Endodermal cell (in vitro differentiated cells): Measurements from ENCODE around the gene PAXX. TPM values are rescaled to one million over a fixed set of nuclear protein-coding genes. Genes with fewer than 3 reads are reported as not detected.

Source experiments
- DNase-seq: peaks from one replicate; pipeline ENCODE4 v3.0.0-alpha.2; 2017
- H3K27ac ChIP-seq: 2 replicates; pipeline ENCODE4 v1.5.1; 2013; ENCODE audit warnings: mild to moderate bottlenecking, low read depth, low read length, moderate library complexity
- H3K27me3 ChIP-seq: 2 replicates; pipeline ENCODE4 v1.6.1; 2013; ENCODE audit warnings: mild to moderate bottlenecking, low read length, moderate library complexity; ENCODE audit not compliant: insufficient read depth, control insufficient read depth, poor library complexity, severe bottlenecking
- H3K36me3 ChIP-seq: 2 replicates; pipeline ENCODE4 v1.7.0; 2013; ENCODE audit warnings: mild to moderate bottlenecking, low read length, moderate library complexity; ENCODE audit not compliant: control insufficient read depth, insufficient read depth
- H3K4me1 ChIP-seq: one replicate; pipeline ENCODE4 v1.7.0; 2013; ENCODE audit warnings: low read length; ENCODE audit not compliant: control insufficient read depth, insufficient read depth
- H3K4me3 ChIP-seq: 2 replicates; pipeline ENCODE4 v1.5.1; 2013; ENCODE audit warnings: mild to moderate bottlenecking, low read length, moderate library complexity
- H3K9ac ChIP-seq: 2 replicates; pipeline ENCODE4 v1.6.1; 2013; ENCODE audit warnings: mild to moderate bottlenecking, low read length, moderate library complexity; ENCODE audit not compliant: poor library complexity, severe bottlenecking; ENCODE audit errors: extremely low read depth
- H3K9me3 ChIP-seq: 2 replicates; pipeline ENCODE4 v1.6.1; 2013; ENCODE audit warnings: mild to moderate bottlenecking, low read length, moderate library complexity; ENCODE audit not compliant: control insufficient read depth
- H3K27ac Mint-ChIP-seq: 2 replicates; pipeline ENCODE4 v1.8.0; 2020; ENCODE audit warnings: mixed read lengths
- H3K27me3 Mint-ChIP-seq: 2 replicates; pipeline ENCODE4 v1.8.0; 2021; ENCODE audit warnings: mild to moderate bottlenecking, mixed read lengths; ENCODE audit not compliant: insufficient read depth
- H3K36me3 Mint-ChIP-seq: 2 replicates; pipeline ENCODE4 v1.8.0; 2020; ENCODE audit warnings: low read depth, mixed read lengths
- H3K4me1 Mint-ChIP-seq: 2 replicates; pipeline ENCODE4 v1.8.0; 2020; ENCODE audit warnings: mixed read lengths
- H3K4me3 Mint-ChIP-seq: 2 replicates; pipeline ENCODE4 v1.8.0; 2020; ENCODE audit warnings: mild to moderate bottlenecking, moderate library complexity, mixed read lengths
- H3K9me3 Mint-ChIP-seq: 2 replicates; pipeline ENCODE4 v1.8.0; 2020; ENCODE audit warnings: mild to moderate bottlenecking, mixed read lengths
- WGBS, 2 experiments: methylation state at CpG; one replicate each; pipeline versions ENCODE4 v1.1.5 to v1.1.7; 2013; ENCODE audit warnings: missing lambda C conversion rate in 2 of 2, mixed read lengths in 1 of 2; ENCODE audit not compliant: insufficient coverage in 1 of 2, insufficient read length in 1 of 2; 5-methylcytosine and 5-hydroxymethylcytosine counted together
- total RNA-seq, 2 donors: library from RNA; stranded (reverse); fragmentation: NEBNext Ultra II Directional in 1 of 2; extraction: Animal tissue kit (Norgen Biotek cat#: 25700) in 1 of 2; gene quantifications; 2 replicates in 1 of 2; 3 replicates in 1 of 2; pipeline ENCODE4 v1.2.1, GENCODE V29; 2021
- TF ChIP-seq, protein P1 (sequence below): fragments of 200-600 bp; sonication (generic); conservative IDR thresholded peaks from 2 replicates; pipeline ENCODE4 v1.5.0; 2021; ENCODE audit warnings: antibody characterized with exemption, mild to moderate bottlenecking

Gene PAXX
- total RNA-seq, 2 donors from 2014 or later: 58.3 to 66.7 TPM

DNA sequence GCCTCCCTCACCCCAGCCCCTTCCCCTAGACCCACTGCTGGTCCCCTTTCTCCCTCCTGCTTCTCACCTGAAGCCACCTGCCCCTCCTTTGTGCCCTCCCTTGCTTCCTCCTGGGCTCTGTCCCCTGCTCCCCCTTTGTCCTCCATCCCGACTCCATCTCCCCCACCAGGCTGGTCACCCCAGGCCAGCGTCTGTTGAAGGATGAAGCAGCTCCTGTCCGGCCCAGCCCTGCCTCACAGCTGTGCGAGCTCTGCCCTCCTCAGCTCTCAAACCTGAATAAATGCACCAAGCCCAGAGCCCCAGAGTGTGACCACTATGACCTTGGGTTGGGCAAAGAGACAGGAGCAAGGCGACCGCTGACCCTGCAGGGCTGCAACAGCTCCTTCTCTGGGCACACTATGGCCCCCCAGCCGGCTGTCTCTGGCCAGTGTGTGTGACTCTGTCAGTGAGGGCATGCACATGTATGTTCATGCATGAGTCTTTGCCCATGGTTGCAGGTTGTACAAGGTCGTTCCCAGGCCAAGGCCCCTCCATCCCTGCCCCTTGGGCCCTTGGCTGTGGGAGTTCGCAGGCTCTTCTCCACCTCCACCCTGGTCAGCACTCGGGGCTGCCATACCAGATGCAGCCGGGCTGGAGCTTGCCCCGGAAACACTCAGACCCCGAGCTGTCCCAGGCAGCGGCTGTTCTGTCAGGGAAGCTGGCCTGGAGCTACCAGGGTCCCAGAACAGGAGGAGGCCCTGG lies 36.9 kb upstream of the PAXX start:
- Mint-ChIP-seq H3K27ac (no peak overlapping the region), H3K36me3 (no peaks in the 10 kb centered on the region), H3K4me3 (no peak overlapping the region), H3K9me3 (no peaks in the 10 kb centered on the region), H3K27me3 (peaks cover 4% of the 10 kb centered on the region), H3K4me1 (peaks cover 3% of the 10 kb centered on the region)
- H3K27me3 ChIP-seq: no peaks in the 10 kb centered on the region
- peaks cover 3% of the 10 kb centered on the region for H3K4me1 ChIP-seq
- 86 to 87% methylated on average over 8 to 14 of the region's 14 CpGs for WGBS, 2 experiments
- TF ChIP-seq, protein P1, sequence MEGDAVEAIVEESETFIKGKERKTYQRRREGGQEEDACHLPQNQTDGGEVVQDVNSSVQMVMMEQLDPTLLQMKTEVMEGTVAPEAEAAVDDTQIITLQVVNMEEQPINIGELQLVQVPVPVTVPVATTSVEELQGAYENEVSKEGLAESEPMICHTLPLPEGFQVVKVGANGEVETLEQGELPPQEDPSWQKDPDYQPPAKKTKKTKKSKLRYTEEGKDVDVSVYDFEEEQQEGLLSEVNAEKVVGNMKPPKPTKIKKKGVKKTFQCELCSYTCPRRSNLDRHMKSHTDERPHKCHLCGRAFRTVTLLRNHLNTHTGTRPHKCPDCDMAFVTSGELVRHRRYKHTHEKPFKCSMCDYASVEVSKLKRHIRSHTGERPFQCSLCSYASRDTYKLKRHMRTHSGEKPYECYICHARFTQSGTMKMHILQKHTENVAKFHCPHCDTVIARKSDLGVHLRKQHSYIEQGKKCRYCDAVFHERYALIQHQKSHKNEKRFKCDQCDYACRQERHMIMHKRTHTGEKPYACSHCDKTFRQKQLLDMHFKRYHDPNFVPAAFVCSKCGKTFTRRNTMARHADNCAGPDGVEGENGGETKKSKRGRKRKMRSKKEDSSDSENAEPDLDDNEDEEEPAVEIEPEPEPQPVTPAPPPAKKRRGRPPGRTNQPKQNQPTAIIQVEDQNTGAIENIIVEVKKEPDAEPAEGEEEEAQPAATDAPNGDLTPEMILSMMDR: no peak
- no peaks in the 10 kb centered on the region for H3K36me3 ChIP-seq
- no peak for DNase-seq
- H3K9ac ChIP-seq: no peak overlapping the region
- no peak overlapping the region for H3K4me3 ChIP-seq
- H3K9me3 ChIP-seq: no peaks in the 10 kb centered on the region
- H3K27ac ChIP-seq: no peak overlapping the region

DNA sequence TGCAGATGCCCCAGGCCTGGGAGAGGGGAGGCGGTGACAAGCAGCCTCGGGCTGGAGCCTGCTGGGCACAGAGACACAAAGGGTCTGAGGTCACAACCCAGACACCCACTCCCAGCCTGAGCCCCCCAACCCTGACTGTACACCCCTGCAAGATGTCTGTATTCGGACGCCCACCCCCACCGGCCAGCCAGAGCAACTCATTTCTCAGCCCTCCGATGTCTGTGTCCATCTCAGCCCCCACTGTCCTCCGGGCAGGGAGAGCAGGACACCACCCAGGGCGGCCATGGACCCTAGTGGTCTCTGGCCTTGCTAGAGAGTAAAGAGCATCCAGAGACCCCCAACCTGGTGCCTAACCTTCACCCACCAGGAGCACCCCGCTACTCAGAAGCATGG lies 36.3 kb upstream of the PAXX start:
- WGBS, 2 experiments: 80 to 90% methylated on average over 2 to 9 of the region's 9 CpGs
- no peaks in the 10 kb centered on the region for H3K9me3 ChIP-seq
- H3K4me1 Mint-ChIP-seq: no peaks in the 10 kb centered on the region
- no peaks in the 10 kb centered on the region for H3K9me3 Mint-ChIP-seq
- TF ChIP-seq, protein P1: no peak
- H3K36me3 Mint-ChIP-seq: no peaks in the 10 kb centered on the region
- no peak overlapping the region for H3K4me3 Mint-ChIP-seq
- no peak for DNase-seq
- H3K27me3 Mint-ChIP-seq: peaks cover 4% of the 10 kb centered on the region
- H3K27ac ChIP-seq: no peak overlapping the region
- H3K27me3 ChIP-seq: no peaks in the 10 kb centered on the region
- H3K4me3 ChIP-seq: no peak overlapping the region
- no peaks in the 10 kb centered on the region for H3K4me1 ChIP-seq
- no peak overlapping the region for H3K27ac Mint-ChIP-seq
- H3K36me3 ChIP-seq: no peaks in the 10 kb centered on the region
- no peak overlapping the region for H3K9ac ChIP-seq

DNA sequence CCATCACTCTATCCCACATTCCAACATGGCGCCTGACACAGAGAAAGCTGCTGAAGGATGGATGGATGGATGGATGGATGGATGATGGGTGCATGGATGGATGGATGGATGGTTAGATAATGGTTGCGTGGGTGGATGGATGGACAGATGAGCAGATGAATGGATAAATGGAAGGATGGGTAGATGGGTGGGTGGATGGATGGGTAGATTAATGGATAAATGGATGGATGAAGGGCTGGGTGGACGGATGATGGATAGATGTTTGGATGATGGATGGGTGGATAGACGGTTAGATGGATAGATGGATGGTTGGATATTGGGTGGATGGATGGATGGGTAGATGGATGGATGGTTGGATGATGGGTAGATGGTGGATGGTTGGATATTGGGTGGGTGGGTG lies 35.6 kb upstream of the PAXX start:
- no peaks in the 10 kb centered on the region for H3K9me3 Mint-ChIP-seq
- WGBS, 2 experiments: 91 to 100% methylated on average over 2 to 4 of the region's 4 CpGs

More for the DNA sequence above, 35.6 kb upstream of the PAXX start:
- Mint-ChIP-seq H3K4me3 (no peak overlapping the region), H3K4me1 (no peaks in the 10 kb centered on the region), H3K36me3 (no peaks in the 10 kb centered on the region), H3K27ac (no peak overlapping the region), H3K27me3 (peaks cover 4% of the 10 kb centered on the region)
- H3K4me3 ChIP-seq: no peak overlapping the region
- H3K9ac ChIP-seq: no peak overlapping the region
- no peaks in the 10 kb centered on the region for H3K4me1 ChIP-seq
- DNase-seq: no peak
- TF ChIP-seq, protein P1: no peak
- H3K27ac ChIP-seq: no peak overlapping the region
- H3K9me3 ChIP-seq: no peaks in the 10 kb centered on the region
- no peaks in the 10 kb centered on the region for H3K27me3 ChIP-seq
- no peaks in the 10 kb centered on the region for H3K36me3 ChIP-seq
